Sigmoid colon (tissue), 4 donors: ENCODE data around the gene TENM4.

Experiments
- POLR2A ChIP-seq, 2 donors: fragments of 450-650 bp; IDR thresholded peaks; one replicate each; pipeline ENCODE4 v1.6.1; 2016; ENCODE audit warnings: antibody characterized with exemption in 2 of 2, mild to moderate bottlenecking in 2 of 2, moderate library complexity in 2 of 2
- POLR2AphosphoS5 ChIP-seq, 4 donors: sonication (generic); formaldehyde crosslinking; IDR thresholded peaks; one replicate each; pipeline ENCODE4 v1.6.1; 2017; ENCODE audit warnings: antibody characterized with exemption in 4 of 4
- TF ChIP-seq, protein P1 (sequence below), 4 experiments: fragments of 450-650 bp in 3 of 4; fragments of 200-600 bp in 1 of 4; IDR thresholded peaks; one replicate each; pipeline ENCODE4 v1.5.1; 2016 to 2019; ENCODE audit warnings: antibody characterized with exemption in 4 of 4, mild to moderate bottlenecking in 3 of 4, moderate library complexity in 2 of 4

DNA sequence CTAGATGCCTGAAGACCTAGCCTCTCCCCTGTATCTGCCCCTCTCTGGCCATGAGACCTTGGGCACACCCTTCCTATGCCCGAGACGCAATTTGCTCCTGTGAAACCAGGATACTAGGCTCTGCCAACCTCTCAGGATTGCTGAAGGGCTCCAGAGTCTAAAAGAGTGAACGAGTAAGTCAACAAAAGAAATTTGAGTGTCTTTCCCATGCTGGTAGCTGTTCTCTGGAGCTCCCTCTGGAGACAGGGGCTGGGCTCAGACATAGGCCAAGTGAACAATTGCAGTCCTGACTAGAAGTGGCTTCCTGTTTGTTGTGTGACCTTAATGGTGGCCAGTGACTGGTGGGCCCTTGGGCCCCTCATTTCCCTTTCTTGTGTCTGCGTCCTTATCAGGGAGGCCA lies 677.2 kb downstream of the TENM4 start:
- TF ChIP-seq, protein P1, sequence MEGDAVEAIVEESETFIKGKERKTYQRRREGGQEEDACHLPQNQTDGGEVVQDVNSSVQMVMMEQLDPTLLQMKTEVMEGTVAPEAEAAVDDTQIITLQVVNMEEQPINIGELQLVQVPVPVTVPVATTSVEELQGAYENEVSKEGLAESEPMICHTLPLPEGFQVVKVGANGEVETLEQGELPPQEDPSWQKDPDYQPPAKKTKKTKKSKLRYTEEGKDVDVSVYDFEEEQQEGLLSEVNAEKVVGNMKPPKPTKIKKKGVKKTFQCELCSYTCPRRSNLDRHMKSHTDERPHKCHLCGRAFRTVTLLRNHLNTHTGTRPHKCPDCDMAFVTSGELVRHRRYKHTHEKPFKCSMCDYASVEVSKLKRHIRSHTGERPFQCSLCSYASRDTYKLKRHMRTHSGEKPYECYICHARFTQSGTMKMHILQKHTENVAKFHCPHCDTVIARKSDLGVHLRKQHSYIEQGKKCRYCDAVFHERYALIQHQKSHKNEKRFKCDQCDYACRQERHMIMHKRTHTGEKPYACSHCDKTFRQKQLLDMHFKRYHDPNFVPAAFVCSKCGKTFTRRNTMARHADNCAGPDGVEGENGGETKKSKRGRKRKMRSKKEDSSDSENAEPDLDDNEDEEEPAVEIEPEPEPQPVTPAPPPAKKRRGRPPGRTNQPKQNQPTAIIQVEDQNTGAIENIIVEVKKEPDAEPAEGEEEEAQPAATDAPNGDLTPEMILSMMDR (IDR thresholded peaks at IDR 0.05) = no peak
- TF ChIP-seq POLR2A (IDR thresholded peaks at IDR 0.05) (no peak), POLR2AphosphoS5 (IDR thresholded peaks at IDR 0.05) (no peak)
